Measurements from ENCODE around the gene CC2D2A. TPM values are rescaled to one million over a fixed set of nuclear protein-coding genes. Genes with fewer than 3 reads are reported as not detected.

Gene CC2D2A
- total RNA-seq = 18.6 to 31.5 TPM (median 19.2 TPM) in 3 replicates
- long read RNA-seq, partial matches to known transcripts = 9 of 25 reads
- long read RNA-seq, other reads (novel, unspliced or antisense) = 14 of 25 reads

DNA sequence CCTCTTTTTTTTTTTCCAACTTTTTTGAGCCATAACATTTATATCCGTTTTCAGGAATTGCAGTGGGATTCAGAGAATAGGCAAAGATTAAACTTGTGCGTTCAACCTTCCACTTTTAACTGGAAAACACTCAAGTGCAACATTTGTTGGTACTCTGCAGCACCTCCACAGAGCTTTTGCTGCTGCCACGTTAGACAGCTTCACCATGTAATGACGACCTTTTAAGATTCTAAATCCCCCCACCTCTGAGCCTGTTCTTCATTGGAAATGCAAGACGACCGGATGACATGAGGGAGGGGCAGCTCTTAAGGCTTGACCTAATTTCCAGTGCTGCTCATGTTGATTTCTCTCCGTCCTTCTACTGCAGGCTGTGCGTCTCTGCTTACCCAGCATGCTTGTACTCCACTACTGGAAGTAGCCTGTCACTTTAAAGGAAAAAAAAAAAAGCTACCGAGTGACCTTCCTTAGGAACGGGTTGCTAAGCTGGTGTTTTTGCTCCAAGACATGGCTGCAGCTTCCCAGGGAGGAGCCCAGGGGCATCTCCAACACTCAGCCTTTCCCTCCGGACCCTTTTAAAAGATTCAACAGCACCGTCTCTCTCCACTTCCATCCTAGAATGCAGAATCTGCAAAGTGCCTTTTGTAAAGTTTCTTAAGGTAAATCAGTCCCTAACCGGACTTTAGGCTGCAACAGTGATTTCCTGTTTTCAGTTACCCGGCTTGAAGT, at the start of gene CC2D2A:
Gene CC2D2A, plus strand, starts transcription at position 481 of the 726 bp plus-strand sequence. CDS start 6,051 bp downstream, outside the sequence.
- TF ChIP-seq, protein P1, sequence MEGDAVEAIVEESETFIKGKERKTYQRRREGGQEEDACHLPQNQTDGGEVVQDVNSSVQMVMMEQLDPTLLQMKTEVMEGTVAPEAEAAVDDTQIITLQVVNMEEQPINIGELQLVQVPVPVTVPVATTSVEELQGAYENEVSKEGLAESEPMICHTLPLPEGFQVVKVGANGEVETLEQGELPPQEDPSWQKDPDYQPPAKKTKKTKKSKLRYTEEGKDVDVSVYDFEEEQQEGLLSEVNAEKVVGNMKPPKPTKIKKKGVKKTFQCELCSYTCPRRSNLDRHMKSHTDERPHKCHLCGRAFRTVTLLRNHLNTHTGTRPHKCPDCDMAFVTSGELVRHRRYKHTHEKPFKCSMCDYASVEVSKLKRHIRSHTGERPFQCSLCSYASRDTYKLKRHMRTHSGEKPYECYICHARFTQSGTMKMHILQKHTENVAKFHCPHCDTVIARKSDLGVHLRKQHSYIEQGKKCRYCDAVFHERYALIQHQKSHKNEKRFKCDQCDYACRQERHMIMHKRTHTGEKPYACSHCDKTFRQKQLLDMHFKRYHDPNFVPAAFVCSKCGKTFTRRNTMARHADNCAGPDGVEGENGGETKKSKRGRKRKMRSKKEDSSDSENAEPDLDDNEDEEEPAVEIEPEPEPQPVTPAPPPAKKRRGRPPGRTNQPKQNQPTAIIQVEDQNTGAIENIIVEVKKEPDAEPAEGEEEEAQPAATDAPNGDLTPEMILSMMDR (IDR thresholded peaks at IDR 0.05) = no peak
- DNase-seq (ENCODE audit: low spot score) = no peak
- H3K4me3 Mint-ChIP-seq (ENCODE audit: unreplicated experiment) = peak within 1 kb of the TSS; percentile 78
- H3K27ac Mint-ChIP-seq (ENCODE audit: unreplicated experiment) = peak within 1 kb of the TSS; percentile 76
- H3K27me3 Mint-ChIP-seq (ENCODE audit: low read depth) = no peaks in the 10 kb centered on the region
- H3K9me3 Mint-ChIP-seq (ENCODE audit: low read depth) = no peaks in the 10 kb centered on the region
- H3K36me3 Mint-ChIP-seq (ENCODE audit: low read depth) = no peaks in the 10 kb centered on the region
- peaks cover 25% of the 10 kb centered on the region for H3K4me1 Mint-ChIP-seq (ENCODE audit: low read depth)

DNA sequence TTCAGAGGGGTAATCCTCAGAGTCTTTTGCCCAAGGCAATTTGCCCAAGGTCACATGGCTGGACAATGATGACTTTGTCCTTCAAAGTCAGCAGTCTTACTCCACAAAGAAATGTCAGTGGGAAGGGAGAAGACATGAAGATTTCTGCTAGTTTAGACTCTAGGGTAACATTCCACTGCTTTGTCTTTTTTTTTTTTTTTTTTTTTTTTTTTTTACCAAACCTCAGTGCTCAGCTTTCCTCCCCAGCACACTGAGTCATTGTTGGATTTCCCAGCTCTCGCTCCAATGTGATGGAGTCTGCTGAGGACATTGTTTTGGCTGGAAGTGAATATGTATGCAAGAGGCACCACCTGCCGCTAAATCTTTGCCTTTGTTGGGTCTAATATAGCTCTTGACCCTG, 49.0 kb upstream of the CC2D2A start:
- TF ChIP-seq, protein P1 (IDR thresholded peaks at IDR 0.05) = peak; percentile 60
- H3K36me3 Mint-ChIP-seq (ENCODE audit: low read depth) = no peaks in the 10 kb centered on the region
- no peaks in the 10 kb centered on the region for H3K9me3 Mint-ChIP-seq (ENCODE audit: low read depth)
- peaks cover 46% of the 10 kb centered on the region for H3K4me1 Mint-ChIP-seq (ENCODE audit: low read depth)
- DNase-seq (ENCODE audit: low spot score) = no peak
- no peak overlapping the region for H3K4me3 Mint-ChIP-seq (ENCODE audit: unreplicated experiment)
- peak overlapping the region; percentile 27 for H3K27ac Mint-ChIP-seq (ENCODE audit: unreplicated experiment)
- H3K27me3 Mint-ChIP-seq (ENCODE audit: low read depth) = no peaks in the 10 kb centered on the region

DNA sequence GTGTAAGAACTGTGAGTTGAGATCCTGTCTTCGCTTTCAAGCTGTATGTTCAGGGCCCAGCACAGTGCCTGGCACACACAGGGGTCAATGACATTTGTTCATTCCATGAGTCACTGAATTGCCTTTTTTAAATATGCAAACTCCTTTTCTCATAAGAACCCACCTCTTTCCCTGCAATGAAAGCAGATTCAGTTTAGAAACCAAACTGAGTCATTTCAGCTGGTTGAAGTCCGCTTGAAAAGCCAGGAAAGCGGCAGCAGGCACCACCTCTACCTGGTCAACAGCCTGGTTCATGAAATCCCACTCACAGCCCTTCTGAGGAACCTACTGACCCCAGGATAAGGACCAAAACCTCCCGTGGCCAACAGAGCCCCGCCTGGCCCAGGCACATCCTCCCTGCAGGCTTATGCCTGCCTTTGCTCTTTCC, 46.4 kb upstream of the CC2D2A start:
- Mint-ChIP-seq H3K4me3 (ENCODE audit: unreplicated experiment) (no peak overlapping the region), H3K27me3 (ENCODE audit: low read depth) (no peaks in the 10 kb centered on the region), H3K4me1 (ENCODE audit: low read depth) (peaks cover 42% of the 10 kb centered on the region), H3K9me3 (ENCODE audit: low read depth) (no peaks in the 10 kb centered on the region), H3K36me3 (ENCODE audit: low read depth) (no peaks in the 10 kb centered on the region), H3K27ac (ENCODE audit: unreplicated experiment) (no peak overlapping the region)
- TF ChIP-seq, protein P1 (IDR thresholded peaks at IDR 0.05) = no peak
- DNase-seq (ENCODE audit: low spot score) = no peak

DNA sequence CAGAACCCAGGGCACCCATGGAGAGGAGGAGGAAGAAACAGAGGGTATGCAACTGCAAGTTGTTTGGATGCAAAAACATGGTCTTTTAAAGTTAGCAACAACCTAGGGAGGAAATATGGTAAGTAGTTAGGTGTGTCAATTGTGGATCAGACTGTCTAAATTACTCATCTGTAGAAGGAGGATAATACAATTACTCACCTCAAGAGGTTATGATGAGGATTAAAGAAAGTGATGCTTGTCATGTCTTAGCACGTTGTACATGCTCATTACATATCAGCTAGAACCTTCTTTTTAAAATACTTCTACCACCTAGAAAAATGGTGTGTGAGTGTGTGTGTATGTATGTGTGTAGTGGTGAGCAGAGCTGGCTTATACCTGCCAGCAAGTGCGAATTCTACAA, 44.2 kb upstream of the CC2D2A start:
- Mint-ChIP-seq H3K4me3 (ENCODE audit: unreplicated experiment) (no peak overlapping the region), H3K4me1 (ENCODE audit: low read depth) (peaks cover 23% of the 10 kb centered on the region), H3K27ac (ENCODE audit: unreplicated experiment) (no peak overlapping the region), H3K9me3 (ENCODE audit: low read depth) (no peaks in the 10 kb centered on the region), H3K36me3 (ENCODE audit: low read depth) (no peaks in the 10 kb centered on the region), H3K27me3 (ENCODE audit: low read depth) (no peaks in the 10 kb centered on the region)
- TF ChIP-seq, protein P1 (IDR thresholded peaks at IDR 0.05) = no peak
- no peak for DNase-seq (ENCODE audit: low spot score)

DNA sequence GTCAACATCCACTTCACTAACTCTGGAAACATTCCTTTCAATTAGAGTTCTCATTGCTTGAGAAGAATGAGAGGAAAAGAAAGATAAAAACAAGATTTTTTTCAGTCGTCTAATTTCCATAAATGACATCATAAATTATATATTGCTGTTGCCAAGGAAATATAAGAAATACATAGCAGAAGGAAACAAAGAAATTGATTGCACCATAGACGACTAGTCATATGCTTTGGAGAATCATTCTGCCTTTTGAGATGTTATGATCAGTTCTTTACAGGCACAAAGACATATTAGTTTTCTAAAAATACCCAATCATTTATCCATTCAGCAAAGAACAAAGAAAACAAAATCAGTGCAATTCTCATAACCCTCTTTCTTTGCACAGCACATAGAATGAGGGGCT, 42.5 kb upstream of the CC2D2A start:
- no peaks in the 10 kb centered on the region for H3K9me3 Mint-ChIP-seq (ENCODE audit: low read depth)
- DNase-seq (ENCODE audit: low spot score) = no peak
- H3K36me3 Mint-ChIP-seq (ENCODE audit: low read depth) = no peaks in the 10 kb centered on the region
- no peaks in the 10 kb centered on the region for H3K27me3 Mint-ChIP-seq (ENCODE audit: low read depth)
- peaks cover 17% of the 10 kb centered on the region for H3K4me1 Mint-ChIP-seq (ENCODE audit: low read depth)
- no peak overlapping the region for H3K4me3 Mint-ChIP-seq (ENCODE audit: unreplicated experiment)
- TF ChIP-seq, protein P1 (IDR thresholded peaks at IDR 0.05) = no peak
- no peak overlapping the region for H3K27ac Mint-ChIP-seq (ENCODE audit: unreplicated experiment)
